ENCODE measurements around the gene OR11H12.
"Not testable (repeated sequence)": the region's sequence is repeated elsewhere in the genome, so short reads cannot be mapped to it uniquely, and the experiment has no call there.

Gene OR11H12, protein sequence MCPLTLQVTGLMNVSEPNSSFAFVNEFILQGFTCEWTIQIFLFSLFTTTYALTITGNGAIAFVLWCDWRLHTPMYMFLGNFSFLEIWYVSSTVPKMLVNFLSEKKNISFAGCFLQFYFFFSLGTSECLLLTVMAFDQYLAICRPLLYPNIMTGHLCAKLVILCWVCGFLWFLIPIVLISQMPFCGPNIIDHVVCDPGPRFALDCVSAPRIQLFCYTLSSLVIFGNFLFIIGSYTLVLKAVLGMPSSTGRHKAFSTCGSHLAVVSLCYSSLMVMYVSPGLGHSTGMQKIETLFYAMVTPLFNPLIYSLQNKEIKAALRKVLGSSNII

GRCh38 chr14:18600817-18601216 is at the start of gene OR11H12:
TSS of gene OR11H12 (plus strand) at chr14:18601117. CDS start at chr14:18601117, 0 bp downstream.
- not testable (repeated sequence) for DNase-seq

- not testable (repeated sequence) for DNase-seq
Observed at GRCh38 chr14:18582908-18583307, 18.0 kb upstream of the OR11H12 start.

DNA sequence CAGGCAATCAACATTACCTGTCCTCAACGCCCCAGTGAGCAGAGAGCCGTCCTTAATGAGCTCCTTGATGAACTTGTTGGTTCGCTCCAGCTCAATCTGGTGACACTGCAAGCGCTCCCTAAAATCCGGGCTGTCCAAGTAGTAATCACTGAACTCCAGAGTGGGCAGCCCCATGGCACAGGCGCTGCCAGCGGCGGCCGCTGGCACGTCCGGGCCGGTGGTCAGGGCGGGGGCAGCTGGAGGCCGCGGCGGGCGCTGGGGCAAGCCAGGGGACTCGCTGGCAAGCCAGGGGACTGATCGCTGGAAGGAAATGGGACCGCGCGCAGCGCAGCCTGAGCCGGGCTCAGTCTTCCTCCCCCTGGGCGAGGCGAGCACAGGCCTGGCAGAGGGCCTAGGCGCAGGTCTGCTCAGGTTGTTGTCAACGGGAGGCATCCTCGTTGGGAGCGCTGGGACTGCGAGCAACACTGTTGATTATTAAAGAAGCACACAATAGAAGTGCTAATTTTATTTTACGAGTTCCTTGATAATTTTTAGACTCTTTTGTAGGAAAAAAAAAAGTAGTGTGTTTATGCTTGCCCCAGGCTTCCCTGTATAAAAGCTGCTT is 25.8 kb downstream of the OR11H12 start:
- not testable (repeated sequence) for DNase-seq

- not testable (repeated sequence) for DNase-seq
Observed at GRCh38 chr14:18636066-18636465, 35.1 kb downstream of the OR11H12 start.

GRCh38 chr14:18638032-18638431 is 37.1 kb downstream of the OR11H12 start:
- DNase-seq: not testable (repeated sequence)

GRCh38 chr14:18638785-18639184 is 37.9 kb downstream of the OR11H12 start:
- DNase-seq: not testable (repeated sequence)

DNA sequence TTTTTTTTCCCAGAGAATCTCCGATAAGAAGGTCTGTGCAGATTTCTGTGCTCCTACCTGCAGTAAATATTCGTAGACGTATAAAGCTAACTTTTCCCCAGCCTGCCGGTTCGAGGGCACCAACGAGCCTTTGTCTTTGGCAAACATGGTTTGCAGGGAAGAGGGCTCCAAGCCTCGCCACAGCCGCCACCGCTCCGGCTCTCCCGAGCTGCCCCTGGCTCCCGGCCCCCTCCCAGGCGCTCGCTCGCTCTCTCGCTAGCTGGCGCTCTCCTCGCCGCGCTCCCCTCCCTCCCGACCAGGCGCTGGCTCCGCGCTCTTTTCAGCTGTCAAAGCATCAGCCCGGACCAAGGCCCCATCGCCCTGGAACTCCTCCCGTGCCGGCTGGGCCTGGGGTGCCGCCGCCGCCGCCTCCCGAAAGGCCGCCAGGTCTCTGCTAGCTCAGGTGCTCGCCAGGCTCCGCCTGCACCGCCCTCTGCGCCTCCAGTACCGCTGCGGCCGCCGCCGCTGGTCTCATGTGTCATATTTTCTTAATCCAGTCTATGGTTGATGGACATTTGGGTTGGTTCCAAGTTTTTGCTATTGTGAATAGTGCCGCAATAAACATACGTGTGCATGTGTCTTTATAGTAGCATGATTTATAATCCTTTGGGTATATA is 45.3 kb downstream of the OR11H12 start:
- not testable (repeated sequence) for DNase-seq

All from NCI-H2107 (cell line).